ENCODE results near the gene RAB9A.

DNA sequence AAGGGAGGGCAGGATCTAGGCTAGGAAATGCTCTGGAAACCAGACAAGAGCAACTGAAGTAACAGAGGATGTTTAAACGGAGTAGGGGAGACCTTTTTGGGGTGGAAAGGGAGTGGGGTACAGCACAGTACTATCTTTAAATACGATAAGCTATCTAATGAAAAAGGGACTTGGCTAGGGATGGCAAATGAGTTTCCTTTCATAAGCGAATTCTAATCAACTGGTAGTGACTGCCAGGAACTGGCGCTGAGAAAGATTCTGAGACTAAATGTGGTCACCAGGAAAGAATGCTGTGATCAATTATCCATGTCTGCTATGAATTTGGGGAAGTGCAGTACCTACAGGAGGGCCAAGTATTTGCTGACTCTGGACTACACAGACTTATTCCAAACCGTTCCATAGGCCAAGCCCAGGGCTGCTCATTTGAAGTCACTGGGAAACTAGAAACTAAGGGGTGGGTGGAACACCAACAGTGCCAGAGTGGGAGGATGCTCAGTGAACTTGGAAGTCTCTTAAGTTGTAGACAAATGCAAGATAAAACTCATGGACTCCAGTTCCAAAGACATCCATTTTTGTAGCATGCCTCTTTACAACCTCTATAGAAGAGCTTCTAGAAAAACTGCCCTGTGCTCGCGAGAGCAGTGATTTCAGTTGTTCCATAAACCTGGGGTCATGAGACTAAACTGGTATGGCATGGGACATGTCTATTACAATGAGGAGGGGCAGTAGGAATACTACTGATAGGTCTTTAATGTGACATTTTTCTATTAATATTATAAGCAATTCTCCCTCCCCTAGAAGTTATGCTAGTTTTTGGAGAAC, 43.5 kb downstream of the RAB9A start:
- TF ChIP-seq GABPA (IDR thresholded peaks at IDR 0.05; ENCODE audit: low read depth), result no peak
- no peak for TF ChIP-seq TAF1 (IDR thresholded peaks at IDR 0.05; ENCODE audit: borderline replicate concordance, low read depth, low read length)
- TF ChIP-seq, protein P1, sequence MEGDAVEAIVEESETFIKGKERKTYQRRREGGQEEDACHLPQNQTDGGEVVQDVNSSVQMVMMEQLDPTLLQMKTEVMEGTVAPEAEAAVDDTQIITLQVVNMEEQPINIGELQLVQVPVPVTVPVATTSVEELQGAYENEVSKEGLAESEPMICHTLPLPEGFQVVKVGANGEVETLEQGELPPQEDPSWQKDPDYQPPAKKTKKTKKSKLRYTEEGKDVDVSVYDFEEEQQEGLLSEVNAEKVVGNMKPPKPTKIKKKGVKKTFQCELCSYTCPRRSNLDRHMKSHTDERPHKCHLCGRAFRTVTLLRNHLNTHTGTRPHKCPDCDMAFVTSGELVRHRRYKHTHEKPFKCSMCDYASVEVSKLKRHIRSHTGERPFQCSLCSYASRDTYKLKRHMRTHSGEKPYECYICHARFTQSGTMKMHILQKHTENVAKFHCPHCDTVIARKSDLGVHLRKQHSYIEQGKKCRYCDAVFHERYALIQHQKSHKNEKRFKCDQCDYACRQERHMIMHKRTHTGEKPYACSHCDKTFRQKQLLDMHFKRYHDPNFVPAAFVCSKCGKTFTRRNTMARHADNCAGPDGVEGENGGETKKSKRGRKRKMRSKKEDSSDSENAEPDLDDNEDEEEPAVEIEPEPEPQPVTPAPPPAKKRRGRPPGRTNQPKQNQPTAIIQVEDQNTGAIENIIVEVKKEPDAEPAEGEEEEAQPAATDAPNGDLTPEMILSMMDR (IDR thresholded peaks at IDR 0.05), result no peak

All from SK-N-SH (cell line).